ENCODE measurements around the gene KISS1R.
A peak's percentile ranks its signal among the peaks of the same experiment; 100 is the strongest.
"Not testable (repeated sequence)": the region's sequence is repeated elsewhere in the genome, so short reads cannot be mapped to it uniquely, and the experiment has no call there.

Gene KISS1R

GRCh38 chr19:881385-882071, 35.6 kb upstream of the KISS1R start:
- DNase-seq (ENCODE audit: low read depth, low spot score), result no peak

GRCh38 chr19:882871-883497, 34.1 kb upstream of the KISS1R start:
- DNase-seq (ENCODE audit: low read depth, low spot score), result no peak

GRCh38 chr19:883661-884211, 33.4 kb upstream of the KISS1R start:
- peak; percentile 91 for DNase-seq (ENCODE audit: low read depth, low spot score)

- DNase-seq (ENCODE audit: low read depth, low spot score), result peak; percentile 45
Measured at GRCh38 chr19:884420-885211, 32.5 kb upstream of the KISS1R start.

GRCh38 chr19:885536-886224, 31.5 kb upstream of the KISS1R start:
- DNase-seq (ENCODE audit: low read depth, low spot score), result no peak

GRCh38 chr19:887072-887471, 30.1 kb upstream of the KISS1R start:
- peak; percentile 62 for DNase-seq (ENCODE audit: low read depth, low spot score)

GRCh38 chr19:887599-887998, 29.5 kb upstream of the KISS1R start:
- DNase-seq (ENCODE audit: low read depth, low spot score), result no peak

- no peak for DNase-seq (ENCODE audit: low read depth, low spot score)
Measured at GRCh38 chr19:888581-889385, 28.4 kb upstream of the KISS1R start.

GRCh38 chr19:889662-890295, 27.4 kb upstream of the KISS1R start:
- DNase-seq (ENCODE audit: low read depth, low spot score), result no peak

- no peak for DNase-seq (ENCODE audit: low read depth, low spot score)
Measured at GRCh38 chr19:890831-891230, 26.3 kb upstream of the KISS1R start.

- not testable (repeated sequence) for DNase-seq (ENCODE audit: low read depth, low spot score)
Measured at GRCh38 chr19:891421-892200, 25.5 kb upstream of the KISS1R start.

GRCh38 chr19:892243-892893, 24.8 kb upstream of the KISS1R start:
- DNase-seq (ENCODE audit: low read depth, low spot score), result no peak

GRCh38 chr19:892894-893689, 24.0 kb upstream of the KISS1R start, which contains the start of the genes MED16 and RNU6-9:
MED16 (minus strand) TSS chr19:893187; CDS start chr19:891131, 2,056 bp downstream.
RNU6-9 (plus strand) TSS chr19:893484.
- DNase-seq (ENCODE audit: low read depth, low spot score), result peak; percentile 96

GRCh38 chr19:896434-896833, 20.7 kb upstream of the KISS1R start:
- no peak for DNase-seq (ENCODE audit: low read depth, low spot score)

- no peak for DNase-seq (ENCODE audit: low read depth, low spot score)
Measured at GRCh38 chr19:896999-897398, 20.1 kb upstream of the KISS1R start.

GRCh38 chr19:897442-898039, 19.6 kb upstream of the KISS1R start:
- DNase-seq (ENCODE audit: low read depth, low spot score), result peak; percentile 61

- DNase-seq (ENCODE audit: low read depth, low spot score), result no peak
Measured at GRCh38 chr19:898663-899062, 18.5 kb upstream of the KISS1R start.
